H9 (cell line): ENCODE data around the gene NCOA1. TPM values are rescaled to one million over a fixed set of nuclear protein-coding genes. Genes with fewer than 3 reads are reported as not detected.

Source experiments
- DNase-seq: peaks from one replicate; pipeline ENCODE4 v3.0.0-alpha.2; 2017
- H2AFZ ChIP-seq: one replicate; pipeline ENCODE4 v1.6.1; 2013; ENCODE audit warnings: mild to moderate bottlenecking, low read length, control low read depth, moderate library complexity
- H2AK5ac ChIP-seq: 2 replicates; pipeline ENCODE4 v1.6.1; 2013; ENCODE audit warnings: low read length, control low read depth, mixed read lengths; ENCODE audit not compliant: insufficient read length
- H2BK120ac ChIP-seq: one replicate; pipeline ENCODE4 v1.6.1; 2013; ENCODE audit warnings: low read depth, mild to moderate bottlenecking, low read length, control low read depth, inconsistent platforms; ENCODE audit not compliant: poor library complexity, severe bottlenecking
- H2BK12ac ChIP-seq: 2 replicates; pipeline ENCODE4 v1.6.1; 2013; ENCODE audit warnings: low read length, control low read depth, mixed read lengths, low read depth; ENCODE audit not compliant: insufficient read length
- H2BK15ac ChIP-seq: 2 replicates; pipeline ENCODE4 v1.6.1; 2013; ENCODE audit warnings: low read depth, low read length, control low read depth
- H2BK20ac ChIP-seq: one replicate; pipeline ENCODE4 v1.6.1; 2013; ENCODE audit warnings: low read depth, mild to moderate bottlenecking, low read length, control low read depth, inconsistent platforms; ENCODE audit not compliant: poor library complexity, severe bottlenecking
- H2BK5ac ChIP-seq: 2 replicates; pipeline ENCODE4 v1.6.1; 2013; ENCODE audit warnings: low read length, control low read depth, mixed read lengths; ENCODE audit not compliant: insufficient read length
- H3K14ac ChIP-seq: 2 replicates; pipeline ENCODE4 v1.6.1; 2013; ENCODE audit warnings: low read length, control low read depth; ENCODE audit not compliant: insufficient read depth
- H3K18ac ChIP-seq: 2 replicates; pipeline ENCODE4 v1.6.1; 2013; ENCODE audit warnings: low read depth, mild to moderate bottlenecking, mixed read lengths, low read length, control low read depth; ENCODE audit not compliant: insufficient read length
- H3K23ac ChIP-seq: 2 replicates; pipeline ENCODE4 v1.6.1; 2013; ENCODE audit warnings: low read length, control low read depth, mixed read lengths, low read depth; ENCODE audit not compliant: insufficient read length
- H3K23me2 ChIP-seq: 2 replicates; pipeline ENCODE4 v1.6.1; 2013; ENCODE audit warnings: low read depth, mild to moderate bottlenecking, mixed read lengths, low read length, control low read depth; ENCODE audit not compliant: insufficient read length, poor library complexity, severe bottlenecking
- H3K27ac ChIP-seq: 2 replicates; pipeline ENCODE4 v1.5.1; 2013; ENCODE audit warnings: low read length, control low read depth, mixed read lengths, low read depth; ENCODE audit not compliant: insufficient read length
- H3K27me3 ChIP-seq: 2 replicates; pipeline ENCODE4 v1.6.1; 2013; ENCODE audit warnings: low read length, control low read depth, inconsistent platforms; ENCODE audit not compliant: insufficient read depth
- H3K4ac ChIP-seq: 2 replicates; pipeline ENCODE4 v1.6.1; 2013; ENCODE audit warnings: low read depth, mild to moderate bottlenecking, control low read depth, inconsistent platforms, low read length, moderate library complexity
- H3K4me1 ChIP-seq: 2 replicates; pipeline ENCODE4 v1.6.1; 2013; ENCODE audit warnings: low read length, control low read depth, inconsistent platforms; ENCODE audit not compliant: insufficient read depth
- H3K4me2 ChIP-seq: 2 replicates; pipeline ENCODE4 v1.6.1; 2013; ENCODE audit warnings: low read length, control low read depth, mixed read lengths; ENCODE audit not compliant: insufficient read length, insufficient read depth
- H3K56ac ChIP-seq: 2 replicates; pipeline ENCODE4 v1.6.1; 2013; ENCODE audit warnings: low read depth, mild to moderate bottlenecking, mixed read lengths, low read length, control low read depth; ENCODE audit not compliant: insufficient read length
- H3K79me1 ChIP-seq: 2 replicates; pipeline ENCODE4 v1.6.1; 2013; ENCODE audit warnings: low read depth, mild to moderate bottlenecking, moderate library complexity, low read length, control low read depth, inconsistent platforms; ENCODE audit not compliant: insufficient read depth, poor library complexity, severe bottlenecking
- H3K79me2 ChIP-seq: 2 replicates; pipeline ENCODE4 v1.6.1; 2013; ENCODE audit warnings: low read length, control low read depth, inconsistent platforms; ENCODE audit not compliant: insufficient read depth
- H3K9ac ChIP-seq: 2 replicates; pipeline ENCODE4 v1.6.1; 2013; ENCODE audit warnings: low read length, control low read depth, mixed read lengths; ENCODE audit not compliant: insufficient read length; ENCODE audit errors: extremely low read depth
- H3K9me3 ChIP-seq: one replicate; pipeline ENCODE4 v1.6.1; 2013; ENCODE audit warnings: low read depth, low read length, inconsistent platforms; ENCODE audit not compliant: control insufficient read depth
- H3T11ph ChIP-seq: one replicate; pipeline ENCODE4 v1.6.1; 2013; ENCODE audit warnings: mild to moderate bottlenecking, low read length, control low read depth, inconsistent platforms
- H4K20me1 ChIP-seq: one replicate; pipeline ENCODE4 v1.6.1; 2013; ENCODE audit not compliant: control insufficient read depth, insufficient read length, insufficient read depth
- H4K5ac ChIP-seq: 2 replicates; pipeline ENCODE4 v1.6.1; 2013; ENCODE audit warnings: low read depth, mild to moderate bottlenecking, mixed read lengths, low read length, control low read depth; ENCODE audit not compliant: insufficient read length
- H4K8ac ChIP-seq: replicated peaks from 2 replicates; pipeline ENCODE4 v1.6.1; 2013; ENCODE audit warnings: low read length, control low read depth, mixed read lengths, low read depth; ENCODE audit not compliant: insufficient read length
- H4K91ac ChIP-seq: 2 replicates; pipeline ENCODE4 v1.6.1; 2013; ENCODE audit warnings: low read depth, mild to moderate bottlenecking, moderate library complexity, mixed read lengths, low read length, control low read depth; ENCODE audit not compliant: insufficient read length
- H3K27ac Mint-ChIP-seq, 3 experiments: 2 replicates in 2 of 3; 3 replicates in 1 of 3; pipeline ENCODE4 v1.8.0; 2020 to 2021; ENCODE audit warnings: mixed read lengths in 3 of 3, mild to moderate bottlenecking in 1 of 3, moderate library complexity in 1 of 3
- H3K27me3 Mint-ChIP-seq: 2 replicates; pipeline ENCODE4 v1.8.0; 2021; ENCODE audit warnings: low read depth, mild to moderate bottlenecking, moderate library complexity, mixed read lengths
- H3K36me3 Mint-ChIP-seq, 3 experiments: 2 replicates in 2 of 3; 3 replicates in 1 of 3; pipeline ENCODE4 v1.8.0; 2020 to 2021; ENCODE audit warnings: low read depth in 3 of 3, mixed read lengths in 3 of 3; ENCODE audit not compliant: insufficient read depth in 1 of 3
- H3K4me1 Mint-ChIP-seq, 2 experiments: 2 replicates each; pipeline ENCODE4 v1.8.0; 2020; ENCODE audit warnings: mixed read lengths in 2 of 2
- H3K4me3 Mint-ChIP-seq, 2 experiments: 2 replicates in 1 of 2; 3 replicates in 1 of 2; pipeline ENCODE4 v1.8.0; 2020 to 2021; ENCODE audit warnings: mild to moderate bottlenecking in 2 of 2, mixed read lengths in 2 of 2, moderate library complexity in 1 of 2
- H3K9me3 Mint-ChIP-seq, 2 experiments: 2 replicates in 1 of 2; 3 replicates in 1 of 2; pipeline ENCODE4 v1.8.0; 2020; ENCODE audit warnings: mild to moderate bottlenecking in 2 of 2, mixed read lengths in 2 of 2, moderate library complexity in 1 of 2
- CTCF ChIP-seq: fragments of 200-600 bp; sonication (generic); conservative IDR thresholded peaks from 3 replicates; pipeline ENCODE4 v1.8.0; 2021; ENCODE audit warnings: antibody characterized with exemption, mild to moderate bottlenecking
- WGBS: extraction: QIAGEN DNeasy Blood & Tissue Kit; methylation state at CpG from one replicate; pipeline ENCODE4 v1.1.7; 2013; ENCODE audit warnings: missing lambda C conversion rate, low lambda C conversion rate, mixed read lengths; ENCODE audit not compliant: insufficient read length; ENCODE audit errors: extremely low coverage; 5-methylcytosine and 5-hydroxymethylcytosine counted together
- total RNA-seq: library from RNA; stranded (reverse); gene quantifications from 2 replicates; pipeline ENCODE4 v1.2.1, GENCODE V29; 2021

NCOA1 gene
- total RNA-seq, 1 experiment from 2014 or later, result 14.8 TPM

GRCh38 chr2:24551016-24551415 is 60.0 kb downstream of the NCOA1 start:
- H2AFZ ChIP-seq, result no peak overlapping the region
- no peak overlapping the region for H3K14ac ChIP-seq
- H4K91ac ChIP-seq, result no peak overlapping the region
- Mint-ChIP-seq H3K4me3 (no peak overlapping the region), H3K36me3 (peaks cover 18 to 29% (median 25%) of the 10 kb centered on the region in 3 experiments), H3K9me3 (peaks cover 29 to 34% of the 10 kb centered on the region in 2 experiments), H3K27me3 (no peaks in the 10 kb centered on the region), H3K27ac (no peak overlapping the region), H3K4me1 (peaks cover 7 to 11% of the 10 kb centered on the region in 2 experiments; a peak in 3 of 4 replicates)
- no peak overlapping the region for H4K5ac ChIP-seq
- H3K79me2 ChIP-seq, result no peaks in the 10 kb centered on the region; the same call in 1 of the 2 replicates
- H3K79me1 ChIP-seq, result no peaks in the 10 kb centered on the region
- no peak overlapping the region for H2BK120ac ChIP-seq
- H3K27ac ChIP-seq, result no peak overlapping the region
- H3K4me2 ChIP-seq, result no peak overlapping the region
- no peak overlapping the region for H3K18ac ChIP-seq
- no peaks in the 10 kb centered on the region for H3K23me2 ChIP-seq
- no peak for DNase-seq
- H3K27me3 ChIP-seq, result no peaks in the 10 kb centered on the region
- no peak overlapping the region for H3K23ac ChIP-seq
- no peak overlapping the region for H2AK5ac ChIP-seq
- H2BK15ac ChIP-seq, result no peak overlapping the region
- no peaks in the 10 kb centered on the region for H3K4me1 ChIP-seq
- no peak for TF ChIP-seq CTCF
- H3K56ac ChIP-seq, result no peak overlapping the region
- H3K4ac ChIP-seq, result no peak overlapping the region
- H2BK5ac ChIP-seq, result no peak overlapping the region
- no peaks in the 10 kb centered on the region for H4K20me1 ChIP-seq
- H3T11ph ChIP-seq, result no peak overlapping the region
- no peaks in the 10 kb centered on the region for H3K9me3 ChIP-seq
- no CpG with 5 or more reads among the region's 2 CpGs for WGBS
- H4K8ac ChIP-seq, result no peak overlapping the region
- H3K9ac ChIP-seq, result no peak overlapping the region
- H2BK12ac ChIP-seq, result no peak overlapping the region
- no peak overlapping the region for H2BK20ac ChIP-seq
